Erythroblast (primary cell): Measurements from ENCODE around the gene ELMOD2.

Experiments
- DNase-seq, 2 experiments: peaks; one replicate each; lab custom pipeline; 2025; lab: John Stamatoyannopoulos, UW
- GATA1 ChIP-seq: IDR thresholded peaks from 2 replicates; pipeline ENCODE4 v1.6.1; 2011; ENCODE audit warnings: low read depth, mild to moderate bottlenecking, control low read depth, low read length, moderate library complexity
- POLR2A ChIP-seq: IDR thresholded peaks from 2 replicates; pipeline ENCODE4 v1.6.1; 2011; ENCODE audit warnings: mild to moderate bottlenecking, low read length

Gene ELMOD2

DNA sequence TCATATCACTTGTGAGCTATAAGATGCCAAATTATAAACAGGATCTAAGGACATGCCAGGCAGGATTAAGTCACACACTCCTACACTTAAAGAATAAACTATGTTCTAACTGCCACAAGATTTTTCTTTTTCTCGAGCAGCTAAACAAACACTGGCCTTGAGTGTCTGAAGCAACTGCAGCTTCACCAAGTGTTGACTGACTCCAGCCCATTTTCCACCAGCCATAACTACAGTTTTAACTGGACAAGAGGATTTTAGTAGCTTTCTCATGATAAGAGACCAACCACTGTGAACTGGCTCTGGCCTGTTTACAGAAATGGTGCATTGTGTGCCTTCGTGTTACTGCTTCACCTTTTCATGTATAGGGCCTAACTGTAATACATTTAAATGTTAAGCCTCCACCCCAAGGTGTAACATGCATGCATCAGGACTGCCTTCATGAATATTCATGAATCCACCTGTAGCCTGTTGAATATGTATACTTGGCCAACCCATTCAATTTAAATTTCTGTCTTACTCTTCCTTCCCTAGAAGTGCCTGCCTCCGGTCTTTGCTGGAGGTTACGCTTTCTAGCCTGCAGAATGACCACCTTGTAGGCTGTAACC is 34.0 kb downstream of the ELMOD2 start:
- no peak for TF ChIP-seq GATA1
- TF ChIP-seq POLR2A: no peak
- no peak for DNase-seq

DNA sequence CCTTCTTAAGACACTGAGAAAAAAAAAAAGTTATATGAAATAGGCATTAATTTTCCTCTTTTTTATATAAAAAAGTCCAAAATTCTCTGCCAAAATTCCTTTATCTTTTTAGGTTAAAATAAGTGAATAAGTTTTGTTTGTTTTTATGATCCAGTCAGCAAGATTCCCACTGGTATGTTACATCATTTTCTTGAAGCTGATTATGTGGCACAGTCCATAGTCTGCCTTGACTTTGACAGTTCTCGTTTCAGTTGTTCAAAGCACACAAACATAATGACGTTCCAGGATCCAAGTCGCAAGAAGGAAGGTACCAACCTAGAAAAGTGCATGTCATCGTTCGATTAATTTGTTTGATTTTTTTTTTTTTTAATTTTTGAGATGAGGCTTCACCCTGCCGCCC is 35.7 kb downstream of the ELMOD2 start:
- DNase-seq: no peak
- TF ChIP-seq POLR2A (no peak), GATA1 (no peak)

DNA sequence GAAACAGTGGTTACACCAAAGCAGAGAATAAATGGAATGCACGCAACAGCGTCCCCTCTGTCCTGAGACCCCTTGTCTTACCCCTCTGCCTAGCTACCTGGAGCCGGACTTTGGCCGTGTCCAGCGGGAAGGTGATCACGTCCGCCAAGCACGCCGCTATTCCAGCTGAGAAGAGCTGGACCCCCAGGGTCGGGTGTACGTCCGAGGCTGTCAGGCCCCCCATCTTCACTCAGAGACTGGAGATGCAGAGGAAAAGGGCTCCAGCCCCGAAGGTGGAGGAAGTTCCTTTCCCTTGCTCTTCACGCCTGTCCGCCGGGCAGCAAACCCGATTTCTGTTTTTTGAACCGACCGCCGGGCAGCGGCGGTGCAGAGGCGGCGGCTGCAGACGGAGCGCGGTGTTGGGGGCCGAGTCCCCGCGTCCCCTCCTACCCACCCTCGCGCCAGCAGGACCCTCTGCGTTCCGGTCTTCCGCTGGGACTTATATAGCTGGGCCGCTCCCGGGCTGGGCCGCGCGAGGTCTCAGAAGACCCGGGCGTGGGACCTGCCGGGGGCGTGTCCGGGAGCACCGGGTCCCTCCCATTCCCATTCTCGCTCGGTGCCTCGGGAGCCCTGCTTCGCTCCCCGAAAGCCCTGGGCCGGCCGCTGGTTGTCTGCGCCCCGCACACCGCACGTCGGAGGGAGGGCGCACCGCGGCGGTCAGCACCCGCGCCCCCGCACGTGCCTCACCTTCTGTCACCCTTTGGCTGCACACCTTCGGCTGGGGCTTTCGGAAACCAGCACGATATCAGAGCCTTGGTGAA is 44.7 kb downstream of the ELMOD2 start, which contains the start of gene UCP1:
UCP1 (minus strand) TSS at position 455 of the 800 bp plus-strand sequence; CDS start at position 223, 232 bp downstream.
- no peak for DNase-seq
- TF ChIP-seq POLR2A (no peak), GATA1 (no peak)

DNA sequence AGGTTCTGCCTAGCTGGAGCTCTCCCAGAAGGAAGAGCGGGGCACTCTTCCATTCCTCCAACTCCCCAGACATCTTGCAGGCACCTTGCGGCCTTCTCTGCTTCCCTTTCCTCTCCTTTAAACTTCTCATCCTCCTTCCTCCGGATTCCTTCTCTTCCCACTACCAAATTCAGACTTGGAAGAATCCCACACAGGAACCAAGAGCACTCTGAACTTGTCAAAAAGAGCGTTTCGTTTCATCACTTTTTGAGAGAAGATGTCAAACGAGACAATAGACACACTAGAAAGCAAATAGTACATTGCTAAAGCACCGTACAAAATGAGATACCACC is 45.3 kb downstream of the ELMOD2 start:
- DNase-seq: no peak
- no peak for TF ChIP-seq GATA1
- no peak for TF ChIP-seq POLR2A

DNA sequence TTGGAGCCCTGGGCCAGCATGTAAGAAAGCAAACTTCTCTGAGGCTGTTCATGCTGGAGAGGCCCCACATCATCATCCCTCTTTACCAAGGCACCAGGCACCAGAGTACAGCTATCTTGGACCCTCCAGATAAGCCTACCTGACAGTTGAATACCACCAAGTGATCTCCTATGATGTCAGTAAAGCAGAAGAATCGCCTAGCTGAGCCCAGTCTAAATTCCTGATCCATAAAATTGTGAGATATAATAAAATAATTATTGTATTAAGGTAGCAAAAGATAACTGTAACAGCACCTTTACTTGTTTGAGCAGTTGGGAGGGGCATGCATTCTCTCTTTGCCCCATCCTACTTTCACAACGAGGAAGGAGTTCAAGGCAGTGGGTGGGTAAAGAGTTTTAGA is 47.7 kb downstream of the ELMOD2 start:
- TF ChIP-seq GATA1 (no peak), POLR2A (no peak)
- DNase-seq: no peak

DNA sequence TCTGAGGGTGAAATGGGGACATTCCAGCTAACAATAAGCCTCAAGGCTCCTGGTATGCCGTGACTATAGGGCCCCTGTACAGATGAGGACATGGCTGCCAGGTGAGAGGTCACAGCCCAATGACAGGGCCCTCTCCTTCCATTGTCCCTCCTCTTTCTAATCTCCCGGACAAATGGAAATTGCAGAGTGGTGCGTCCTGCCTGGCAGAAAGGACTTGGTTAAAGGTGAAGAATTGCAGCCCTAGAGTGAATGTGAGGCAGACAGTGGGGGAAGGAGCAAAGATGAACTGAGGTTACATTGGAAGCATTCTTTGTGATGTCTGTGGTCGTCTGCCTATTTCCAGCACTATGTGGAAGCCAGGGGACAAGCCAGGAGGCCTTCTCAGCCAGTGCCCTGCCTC is 51.5 kb downstream of the ELMOD2 start:
- no peak for DNase-seq
- no peak for TF ChIP-seq POLR2A
- no peak for TF ChIP-seq GATA1

DNA sequence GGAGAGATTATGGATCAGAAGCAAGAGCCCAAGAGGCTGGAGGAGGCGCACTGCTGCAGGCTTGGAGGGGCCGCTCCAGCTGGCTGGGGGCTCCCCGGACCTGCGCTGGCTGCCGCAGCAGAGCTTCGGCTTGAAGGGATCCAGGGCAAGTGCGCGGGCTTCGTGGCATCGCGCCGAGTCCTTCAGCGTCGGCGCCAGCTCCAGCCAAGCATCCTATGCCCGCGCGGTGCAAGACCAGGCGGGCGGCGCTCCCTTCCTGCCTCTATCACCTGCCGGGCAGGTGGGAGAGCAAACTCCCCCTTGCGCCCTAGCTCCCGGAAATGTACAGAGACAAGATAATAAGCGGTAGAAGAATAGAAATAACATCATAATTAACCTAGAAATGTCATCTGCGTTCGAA is 55.3 kb downstream of the ELMOD2 start:
- no peak for DNase-seq
- TF ChIP-seq POLR2A: no peak
- TF ChIP-seq GATA1: no peak

DNA sequence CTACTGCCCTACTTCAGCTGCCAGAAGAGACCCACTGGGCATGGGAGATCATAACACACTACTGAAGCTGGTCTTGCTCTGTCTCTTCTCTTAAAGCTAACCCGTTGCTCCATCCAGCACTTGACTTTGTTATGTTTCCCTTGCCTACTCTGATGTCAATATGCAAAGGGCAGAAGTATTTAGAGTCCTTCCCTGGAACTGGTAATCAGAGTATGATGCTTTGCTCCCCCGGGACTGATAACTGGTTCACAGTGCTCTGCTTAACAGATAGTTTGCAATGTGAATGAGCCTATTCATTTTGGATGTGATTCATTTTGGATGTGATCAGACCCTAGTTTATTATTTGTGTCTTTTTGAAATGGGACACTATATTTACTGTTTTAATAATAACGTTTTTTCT is 57.1 kb downstream of the ELMOD2 start:
- no peak for DNase-seq
- TF ChIP-seq GATA1 (no peak), POLR2A (no peak)

DNA sequence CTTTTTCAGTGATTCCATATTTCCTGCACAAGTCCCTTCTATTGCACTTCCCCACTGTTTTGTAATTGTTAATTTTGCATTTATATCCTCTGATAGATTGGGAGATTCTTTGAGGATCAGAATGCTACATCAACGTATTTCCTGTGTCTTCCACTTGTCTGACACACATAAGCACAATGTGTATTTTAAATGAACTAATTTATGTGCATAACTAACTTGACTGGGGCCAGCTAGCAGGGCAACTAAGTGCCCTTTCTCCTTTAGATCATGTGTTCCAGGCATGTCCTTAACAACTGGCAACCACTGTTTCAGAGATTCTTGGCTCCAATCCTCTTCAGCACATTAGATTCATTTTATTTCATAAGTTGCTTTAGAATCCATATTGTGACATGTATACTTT is 60.5 kb downstream of the ELMOD2 start:
- TF ChIP-seq POLR2A: no peak
- TF ChIP-seq GATA1: no peak
- no peak for DNase-seq

DNA sequence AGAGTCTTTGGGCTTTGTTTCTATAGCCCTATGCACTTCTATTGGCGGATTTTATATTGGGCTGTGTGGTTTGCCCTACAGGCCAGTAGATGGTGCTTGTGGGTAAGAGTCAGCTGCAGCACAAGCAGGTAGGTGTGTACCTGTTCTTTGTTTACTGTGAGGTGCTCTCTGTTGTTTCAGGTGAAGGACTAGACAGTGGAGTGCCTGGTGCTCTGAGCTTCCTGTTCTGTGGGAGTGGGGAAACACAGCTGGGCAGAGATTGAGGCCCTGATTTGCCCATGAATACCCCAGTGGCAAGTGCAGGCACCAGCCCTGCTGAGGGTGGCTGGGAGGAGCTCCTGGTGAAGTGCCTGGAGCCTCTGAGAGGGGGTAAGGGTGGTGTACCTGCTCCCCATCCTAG is 71.1 kb downstream of the ELMOD2 start:
- TF ChIP-seq GATA1: no peak
- no peak for TF ChIP-seq POLR2A
- DNase-seq: no peak

DNA sequence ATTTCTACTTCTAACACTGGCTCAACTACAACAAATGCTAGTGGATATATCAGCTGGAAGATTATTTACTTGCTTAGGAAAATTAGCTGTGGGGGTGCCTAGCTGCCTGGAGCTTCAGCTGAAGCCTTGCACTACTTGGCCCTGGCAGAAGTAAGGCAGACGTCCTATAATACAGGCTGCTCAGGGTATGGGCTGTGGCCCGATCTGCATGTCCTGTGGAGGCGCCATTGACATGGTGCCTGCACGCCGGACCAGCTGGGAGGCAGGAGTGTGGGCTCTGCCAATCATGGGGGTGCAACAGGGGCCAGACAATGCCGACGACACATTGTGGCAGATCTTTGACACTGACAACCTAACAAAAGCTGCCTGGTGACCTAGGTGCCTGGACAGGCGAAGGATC is 76.4 kb downstream of the ELMOD2 start:
- no peak for TF ChIP-seq GATA1
- TF ChIP-seq POLR2A: no peak
- DNase-seq: no peak

DNA sequence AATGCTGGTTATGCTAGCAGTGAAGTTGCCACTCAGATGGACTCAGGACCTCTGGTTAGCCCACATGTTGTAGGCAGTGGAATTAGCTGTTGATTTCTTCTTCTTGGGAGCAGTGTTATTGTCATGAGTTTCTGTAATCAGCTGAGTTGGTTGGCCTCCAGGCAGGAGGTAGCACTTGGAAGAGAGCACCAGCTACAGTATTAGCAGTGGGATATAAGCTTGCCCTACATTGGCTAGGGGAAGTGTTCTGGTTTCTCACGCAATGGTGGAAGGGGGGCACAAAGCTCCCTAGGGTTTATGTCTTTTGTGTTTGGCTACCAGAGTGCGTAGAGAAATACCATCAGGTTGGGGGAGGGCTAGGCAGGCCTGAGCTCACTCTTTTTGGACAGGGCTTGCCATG is 78.7 kb downstream of the ELMOD2 start:
- DNase-seq: no peak
- no peak for TF ChIP-seq GATA1
- TF ChIP-seq POLR2A: no peak

DNA sequence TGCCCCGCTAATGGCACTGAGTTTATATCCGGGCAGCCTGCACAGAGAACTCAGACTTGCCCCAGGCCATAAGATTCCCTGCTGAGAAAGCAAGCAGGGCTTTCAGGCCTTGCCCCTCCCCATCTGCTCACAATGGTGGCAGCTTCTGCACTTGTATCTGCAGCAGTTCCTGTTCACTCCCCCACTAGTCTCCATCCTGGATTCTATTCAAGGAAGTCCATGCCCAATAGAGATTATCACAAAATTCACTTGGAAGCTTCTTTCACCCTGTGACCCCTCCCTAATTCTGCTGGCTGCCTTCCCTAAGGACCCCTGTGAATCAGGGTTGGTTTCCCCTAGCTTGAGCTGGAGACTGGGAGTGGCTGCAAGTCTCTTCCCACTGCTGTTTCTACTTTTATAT is 79.3 kb downstream of the ELMOD2 start:
- TF ChIP-seq GATA1: no peak
- DNase-seq: no peak
